ENCODE data around the gene MAPK12. TPM values are rescaled to one million over a fixed set of nuclear protein-coding genes. Genes with fewer than 3 reads are reported as not detected.

The MAPK12 gene
- total RNA-seq, 1 donor = 28.0 TPM

DNA sequence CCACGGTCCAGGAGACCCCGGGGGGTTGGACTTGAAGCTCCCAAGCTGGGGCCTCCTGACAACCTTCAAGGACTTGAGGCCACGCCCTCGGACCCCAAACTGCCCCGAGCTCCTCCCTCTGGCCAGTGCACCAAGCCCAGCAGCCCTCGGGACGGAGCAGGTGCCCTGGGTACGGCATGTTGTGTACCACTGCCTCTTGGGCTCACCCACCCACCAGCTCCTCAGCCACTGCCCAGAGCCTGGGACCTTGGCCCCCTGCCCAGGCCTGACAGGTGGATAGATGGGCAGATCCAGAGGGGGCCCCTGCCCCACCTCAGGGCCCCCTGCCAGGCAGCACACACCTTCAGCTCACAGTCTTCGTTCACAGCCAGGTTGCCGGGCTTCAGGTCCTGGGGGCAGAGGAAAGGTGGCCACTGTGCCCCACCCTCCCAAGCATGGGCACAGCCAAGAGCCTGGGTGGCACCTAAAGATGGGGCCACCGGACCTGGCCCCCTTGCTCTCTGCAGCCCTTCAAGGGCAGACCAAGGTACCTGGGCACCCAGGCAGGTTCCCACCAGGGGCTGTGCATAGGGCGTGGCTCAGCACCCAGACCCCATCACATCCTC, 5.1 kb downstream of the MAPK12 start:
- DNase-seq (ENCODE audit: low read depth) = no peak
- no peak overlapping the region for H3K4me3 ChIP-seq (ENCODE audit: low read depth, low read length)
- TF ChIP-seq, protein P1, sequence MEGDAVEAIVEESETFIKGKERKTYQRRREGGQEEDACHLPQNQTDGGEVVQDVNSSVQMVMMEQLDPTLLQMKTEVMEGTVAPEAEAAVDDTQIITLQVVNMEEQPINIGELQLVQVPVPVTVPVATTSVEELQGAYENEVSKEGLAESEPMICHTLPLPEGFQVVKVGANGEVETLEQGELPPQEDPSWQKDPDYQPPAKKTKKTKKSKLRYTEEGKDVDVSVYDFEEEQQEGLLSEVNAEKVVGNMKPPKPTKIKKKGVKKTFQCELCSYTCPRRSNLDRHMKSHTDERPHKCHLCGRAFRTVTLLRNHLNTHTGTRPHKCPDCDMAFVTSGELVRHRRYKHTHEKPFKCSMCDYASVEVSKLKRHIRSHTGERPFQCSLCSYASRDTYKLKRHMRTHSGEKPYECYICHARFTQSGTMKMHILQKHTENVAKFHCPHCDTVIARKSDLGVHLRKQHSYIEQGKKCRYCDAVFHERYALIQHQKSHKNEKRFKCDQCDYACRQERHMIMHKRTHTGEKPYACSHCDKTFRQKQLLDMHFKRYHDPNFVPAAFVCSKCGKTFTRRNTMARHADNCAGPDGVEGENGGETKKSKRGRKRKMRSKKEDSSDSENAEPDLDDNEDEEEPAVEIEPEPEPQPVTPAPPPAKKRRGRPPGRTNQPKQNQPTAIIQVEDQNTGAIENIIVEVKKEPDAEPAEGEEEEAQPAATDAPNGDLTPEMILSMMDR (IDR thresholded peaks at IDR 0.05; ENCODE audit: insufficient read depth, low read length) = no peak

DNA sequence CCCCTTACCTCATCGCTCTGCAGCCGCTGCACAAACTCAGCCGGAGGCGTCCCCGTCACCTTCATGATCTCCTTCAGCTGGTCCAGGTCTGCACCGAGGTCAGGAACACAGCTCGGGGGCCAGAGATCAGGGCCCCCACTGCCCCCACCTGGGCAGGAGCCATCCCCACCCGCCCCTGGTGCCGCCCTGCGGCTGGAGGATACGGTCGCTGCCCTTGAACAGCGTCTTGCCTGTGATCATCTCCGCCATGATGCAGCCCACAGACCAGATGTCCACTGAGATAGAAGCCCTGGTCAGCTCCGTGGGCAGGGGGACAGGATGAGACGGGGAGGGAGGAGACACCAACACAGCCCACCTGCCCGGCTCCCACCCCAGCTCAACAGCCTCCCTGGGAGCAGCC, 5.9 kb downstream of the MAPK12 start:
- TF ChIP-seq, protein P1 (IDR thresholded peaks at IDR 0.05; ENCODE audit: insufficient read depth, low read length) = no peak
- H3K4me3 ChIP-seq (ENCODE audit: low read depth, low read length) = no peak overlapping the region
- no peak for DNase-seq (ENCODE audit: low read depth)

DNA sequence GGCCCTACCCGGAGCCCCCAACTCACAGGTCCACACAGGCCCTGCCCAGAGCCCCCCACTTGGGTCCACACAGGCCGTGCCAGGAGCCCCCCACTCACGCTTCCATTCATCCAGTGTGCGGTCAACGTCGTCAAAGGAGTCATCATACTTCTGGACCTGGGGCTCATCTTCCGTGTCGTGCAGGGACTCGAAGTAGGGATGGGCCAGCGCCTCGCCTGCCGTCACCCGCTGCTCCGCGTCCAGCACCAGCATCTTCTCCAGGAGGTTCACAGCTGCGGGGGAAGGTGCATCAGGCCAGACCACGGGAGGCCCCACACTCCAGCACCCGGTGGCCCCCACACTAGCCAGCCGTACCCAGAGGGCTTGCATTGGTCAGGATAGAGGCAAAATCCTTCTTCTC, 6.4 kb downstream of the MAPK12 start:
- TF ChIP-seq, protein P1 (IDR thresholded peaks at IDR 0.05; ENCODE audit: insufficient read depth, low read length) = no peak
- no peak for DNase-seq (ENCODE audit: low read depth)
- H3K4me3 ChIP-seq (ENCODE audit: low read depth, low read length) = no peak overlapping the region

DNA sequence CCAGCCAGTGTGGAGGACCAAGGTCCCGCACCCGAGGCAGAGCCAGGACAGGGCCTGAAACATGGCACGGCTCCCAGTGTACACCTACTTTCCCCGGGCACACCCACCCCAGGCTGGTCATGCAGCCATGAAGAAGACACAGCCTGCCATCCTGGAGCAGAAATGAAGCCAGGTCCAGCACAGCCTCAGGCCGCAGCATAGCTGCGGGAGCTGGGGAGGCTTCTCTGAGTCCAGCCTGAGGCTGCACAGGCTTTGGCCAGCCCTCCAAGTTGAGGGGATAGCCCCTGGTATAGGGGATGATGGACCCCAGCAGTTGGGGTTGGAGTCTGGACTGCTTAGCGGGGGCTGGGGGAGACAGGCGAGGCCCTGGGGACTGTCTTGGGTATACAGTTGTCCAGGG, 7.5 kb downstream of the MAPK12 start:
- DNase-seq (ENCODE audit: low read depth) = no peak
- TF ChIP-seq, protein P1 (IDR thresholded peaks at IDR 0.05; ENCODE audit: insufficient read depth, low read length) = no peak
- no peak overlapping the region for H3K4me3 ChIP-seq (ENCODE audit: low read depth, low read length)

DNA sequence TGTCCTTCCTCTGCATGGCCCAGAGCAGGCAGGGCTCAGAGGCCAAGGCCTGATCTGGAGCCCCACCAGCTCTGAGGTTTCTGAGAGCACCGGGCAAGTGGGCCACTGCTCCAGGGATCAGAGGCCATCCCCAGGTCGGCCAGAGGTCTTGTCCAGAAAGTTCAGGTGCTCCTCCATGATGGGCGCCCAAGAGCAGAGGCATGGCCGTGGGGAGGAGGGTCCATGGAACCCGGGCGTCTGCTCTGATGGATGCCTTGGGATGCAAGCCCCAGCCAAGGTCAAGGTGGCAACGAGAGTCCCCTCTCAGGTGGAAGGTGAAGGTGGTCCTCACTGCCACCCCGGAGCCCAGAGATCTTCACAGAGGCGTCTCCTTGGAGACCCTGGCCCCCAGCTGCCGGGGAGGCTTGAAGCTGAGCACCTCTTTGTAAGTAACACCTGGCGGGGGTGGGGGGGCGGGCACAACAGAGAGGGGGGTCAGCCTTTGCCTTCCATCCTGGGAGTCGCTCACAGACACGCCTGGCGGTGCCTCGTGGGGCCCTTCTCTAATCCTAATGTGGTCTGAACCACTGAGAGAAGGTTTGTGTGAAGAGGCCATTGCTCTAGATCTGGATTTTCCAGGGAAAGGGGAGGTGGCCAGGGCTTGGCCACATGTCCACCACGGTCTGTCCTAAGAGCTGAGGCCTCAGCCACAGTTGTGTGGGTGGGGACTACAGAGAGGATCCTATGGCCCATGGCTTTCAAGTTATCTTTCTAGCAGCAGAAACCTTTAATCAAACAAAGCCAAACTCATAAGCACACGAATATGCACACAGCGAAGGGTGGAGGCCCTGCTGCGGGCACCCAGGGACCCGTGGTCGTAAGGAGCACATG, 8.2 kb downstream of the MAPK12 start:
- TF ChIP-seq, protein P1 (IDR thresholded peaks at IDR 0.05; ENCODE audit: insufficient read depth, low read length) = no peak
- no peak overlapping the region for H3K4me3 ChIP-seq (ENCODE audit: low read depth, low read length)
- no peak for DNase-seq (ENCODE audit: low read depth)

DNA sequence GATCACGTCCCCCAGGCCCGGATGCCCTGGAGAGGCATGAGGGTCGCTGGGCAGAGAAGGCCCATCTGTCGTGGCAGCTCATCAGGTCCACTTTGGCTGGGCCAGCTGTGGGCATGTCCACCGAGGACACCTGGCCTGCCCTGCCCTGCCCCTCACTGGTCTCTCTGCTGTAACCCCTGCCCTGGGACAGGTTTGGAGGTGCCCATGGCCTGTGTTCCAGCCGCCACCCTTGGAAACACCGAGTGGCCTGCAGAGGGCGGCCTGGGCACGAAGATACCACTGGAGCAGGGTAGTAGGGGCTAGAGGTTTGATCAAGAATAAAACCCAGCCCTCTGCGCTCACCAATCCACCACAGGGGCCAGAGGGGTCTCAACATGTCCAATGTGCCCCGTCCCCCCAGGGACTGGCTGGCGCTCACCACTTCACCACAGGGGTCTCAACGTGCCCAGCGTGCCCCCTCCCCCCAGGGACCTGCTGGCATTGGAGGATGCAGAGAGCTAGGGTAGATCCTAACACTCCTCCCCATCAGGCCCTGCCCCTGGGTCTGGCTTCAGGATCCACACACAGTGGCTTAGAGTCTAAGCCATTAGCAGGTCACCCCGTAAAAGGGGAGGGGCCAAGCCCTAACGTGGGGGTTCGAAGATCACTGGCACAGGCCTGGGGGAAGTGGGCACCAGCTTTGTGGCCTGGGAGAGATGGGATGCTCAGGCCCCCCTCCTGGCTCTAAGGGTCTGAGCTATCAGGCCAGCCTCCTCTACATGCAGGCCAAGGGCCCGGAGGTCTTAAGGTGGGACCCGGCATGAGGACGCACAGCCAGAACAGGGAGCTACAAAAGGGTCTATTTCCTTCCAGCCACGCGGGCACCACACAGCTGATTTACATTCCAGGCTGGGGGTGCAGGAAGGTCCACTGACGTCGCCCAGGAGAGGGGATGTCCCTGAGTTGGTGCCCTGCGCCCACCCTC, 9.1 kb downstream of the MAPK12 start:
- TF ChIP-seq, protein P1 (IDR thresholded peaks at IDR 0.05; ENCODE audit: insufficient read depth, low read length) = peak; percentile 71
- peak; percentile 65 for DNase-seq (ENCODE audit: low read depth)
- H3K4me3 ChIP-seq (ENCODE audit: low read depth, low read length) = no peak overlapping the region
